ENCODE measurements around the gene GRIA1. TPM values are rescaled to one million over a fixed set of nuclear protein-coding genes. Genes with fewer than 3 reads are reported as not detected.

GRIA1 gene
- total RNA-seq, 2 donors from 2014 or later, result 12.4 to 39.0 TPM

DNA sequence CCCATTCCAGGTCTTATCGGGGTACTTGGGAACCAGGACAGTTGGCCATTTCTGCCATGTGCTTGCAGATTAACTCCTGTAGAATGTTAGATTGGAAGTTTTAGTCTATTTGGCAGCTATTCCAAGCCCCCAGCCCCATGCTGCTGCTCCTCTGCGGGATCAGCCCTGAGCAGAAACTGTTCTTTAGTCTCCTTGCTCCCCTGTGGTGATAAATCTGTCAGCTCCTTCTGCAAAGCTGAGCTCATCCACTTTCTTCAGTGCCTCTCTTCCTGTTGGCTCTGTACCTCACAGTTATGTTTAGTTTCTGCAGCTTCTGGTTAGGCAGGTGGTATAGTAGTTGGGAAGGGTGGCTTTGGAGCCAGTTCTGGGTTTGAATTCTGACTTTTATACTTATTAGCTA is 170.4 kb downstream of the GRIA1 start:
- H3K36me3 ChIP-seq, result no peaks in the 10 kb centered on the region

DNA sequence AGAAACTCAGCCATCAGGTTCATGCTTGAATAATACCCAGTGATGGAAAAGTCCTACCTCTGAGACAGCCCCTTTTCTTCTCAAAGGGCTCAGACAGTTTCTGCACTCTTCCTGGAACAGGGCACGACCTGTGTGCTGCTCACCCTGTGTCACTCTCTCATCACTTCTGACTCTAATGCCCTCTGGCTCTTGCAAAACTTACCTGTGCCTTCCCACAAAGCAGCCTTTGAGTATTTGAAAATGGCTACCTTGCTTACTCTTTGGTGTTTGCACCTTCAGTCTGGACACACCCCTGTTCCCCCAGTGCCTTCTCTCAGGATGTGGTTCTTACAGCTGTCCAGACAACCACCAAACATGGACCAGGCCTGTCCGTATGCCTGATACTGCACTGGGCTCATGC is 171.4 kb downstream of the GRIA1 start:
- no peak for DNase-seq (ENCODE audit: low spot score)
- TF ChIP-seq, protein P1, sequence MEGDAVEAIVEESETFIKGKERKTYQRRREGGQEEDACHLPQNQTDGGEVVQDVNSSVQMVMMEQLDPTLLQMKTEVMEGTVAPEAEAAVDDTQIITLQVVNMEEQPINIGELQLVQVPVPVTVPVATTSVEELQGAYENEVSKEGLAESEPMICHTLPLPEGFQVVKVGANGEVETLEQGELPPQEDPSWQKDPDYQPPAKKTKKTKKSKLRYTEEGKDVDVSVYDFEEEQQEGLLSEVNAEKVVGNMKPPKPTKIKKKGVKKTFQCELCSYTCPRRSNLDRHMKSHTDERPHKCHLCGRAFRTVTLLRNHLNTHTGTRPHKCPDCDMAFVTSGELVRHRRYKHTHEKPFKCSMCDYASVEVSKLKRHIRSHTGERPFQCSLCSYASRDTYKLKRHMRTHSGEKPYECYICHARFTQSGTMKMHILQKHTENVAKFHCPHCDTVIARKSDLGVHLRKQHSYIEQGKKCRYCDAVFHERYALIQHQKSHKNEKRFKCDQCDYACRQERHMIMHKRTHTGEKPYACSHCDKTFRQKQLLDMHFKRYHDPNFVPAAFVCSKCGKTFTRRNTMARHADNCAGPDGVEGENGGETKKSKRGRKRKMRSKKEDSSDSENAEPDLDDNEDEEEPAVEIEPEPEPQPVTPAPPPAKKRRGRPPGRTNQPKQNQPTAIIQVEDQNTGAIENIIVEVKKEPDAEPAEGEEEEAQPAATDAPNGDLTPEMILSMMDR (IDR thresholded peaks at IDR 0.05), result no peak

More for the DNA sequence above, 170.4 kb downstream of the GRIA1 start:
- Histone ChIP-seq H3K4me3 (no peak overlapping the region), H3K9me3 (no peaks in the 10 kb centered on the region), H3K27ac (no peak overlapping the region), H3K27me3 (replicated peaks; ENCODE audit: insufficient read depth) (no peaks in the 10 kb centered on the region), H3K4me1 (ENCODE audit: control insufficient read depth in 1 of 2, low read depth in 2 of 2) (peaks cover 7 to 10% of the 10 kb centered on the region in 2 donors)
- TF ChIP-seq, protein P1 (IDR thresholded peaks at IDR 0.05), result no peak
- no peak for ATAC-seq (ENCODE audit: insufficient number of reproducible peaks, low FRiP score, low read depth)
- DNase-seq (ENCODE audit: low spot score), result no peak

DNA sequence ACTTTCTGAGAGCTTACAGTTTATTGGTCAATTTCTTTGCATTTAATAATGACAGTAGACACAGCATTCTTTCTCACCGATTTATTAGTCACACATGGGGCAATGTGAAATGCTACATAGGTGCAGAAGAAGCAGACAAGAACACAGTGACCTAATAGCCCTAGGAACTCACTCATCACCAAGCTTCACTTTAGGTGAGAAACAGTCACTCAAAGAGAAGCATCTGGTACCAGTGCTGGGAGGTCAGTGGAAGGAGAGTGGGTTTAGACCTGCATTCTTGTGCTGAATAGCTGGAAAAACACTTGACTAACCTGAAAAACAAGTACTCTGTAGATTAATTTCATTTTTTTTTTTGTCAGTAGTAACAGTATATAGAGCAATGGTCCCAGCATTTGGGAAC is 179.6 kb downstream of the GRIA1 start:
- no peaks in the 10 kb centered on the region for H3K27me3 ChIP-seq (replicated peaks; ENCODE audit: insufficient read depth)
- no peaks in the 10 kb centered on the region for H3K9me3 ChIP-seq
- no peaks in the 10 kb centered on the region for H3K4me1 ChIP-seq (ENCODE audit: control insufficient read depth in 1 of 2, low read depth in 2 of 2)
- DNase-seq (ENCODE audit: low spot score), result no peak
- TF ChIP-seq, protein P1 (IDR thresholded peaks at IDR 0.05), result no peak
- H3K36me3 ChIP-seq, result no peaks in the 10 kb centered on the region
- no peak for ATAC-seq (ENCODE audit: insufficient number of reproducible peaks, low FRiP score, low read depth)
- H3K27ac ChIP-seq, result no peak overlapping the region
- no peak overlapping the region for H3K4me3 ChIP-seq

More for the DNA sequence above, 171.4 kb downstream of the GRIA1 start:
- Histone ChIP-seq H3K36me3 (no peaks in the 10 kb centered on the region), H3K27ac (no peak overlapping the region), H3K4me3 (no peak overlapping the region), H3K9me3 (no peaks in the 10 kb centered on the region), H3K27me3 (replicated peaks; ENCODE audit: insufficient read depth) (no peaks in the 10 kb centered on the region), H3K4me1 (ENCODE audit: control insufficient read depth in 1 of 2, low read depth in 2 of 2) (peaks cover 7 to 10% of the 10 kb centered on the region in 2 donors)
- ATAC-seq (ENCODE audit: insufficient number of reproducible peaks, low FRiP score, low read depth), result no peak

DNA sequence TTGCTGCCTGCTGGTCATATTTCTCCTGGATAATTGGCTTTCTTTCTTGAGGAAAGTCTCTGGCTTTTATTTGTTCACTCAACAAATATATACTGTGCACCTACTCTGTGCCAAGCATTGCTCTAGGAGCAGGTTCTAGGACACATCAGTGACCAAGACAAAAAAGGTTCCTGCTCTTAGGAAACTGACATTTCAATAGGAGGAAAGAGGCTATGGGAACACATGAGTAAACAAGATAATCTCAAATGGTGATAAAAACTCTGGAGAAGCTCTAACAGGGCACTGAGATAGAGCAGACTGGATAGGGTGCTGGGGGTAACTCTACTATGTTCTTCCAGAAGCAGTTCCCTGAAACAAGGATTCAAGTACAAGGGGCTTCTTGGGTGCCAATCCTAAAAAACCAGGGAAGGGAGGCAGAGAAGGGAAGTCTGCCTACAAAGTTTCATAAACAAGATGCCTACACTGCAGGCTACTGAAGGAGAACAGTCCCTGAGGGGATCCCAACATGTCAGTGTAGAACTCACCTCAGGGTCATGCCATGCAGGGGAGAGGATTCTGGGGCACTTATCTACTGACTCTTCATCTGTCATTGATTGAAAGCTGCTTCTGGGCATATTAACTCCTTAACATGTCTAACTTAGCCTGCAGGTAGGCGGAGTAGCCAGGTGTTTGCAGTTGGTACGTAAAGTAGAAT is 181.3 kb downstream of the GRIA1 start:
- no peaks in the 10 kb centered on the region for H3K4me1 ChIP-seq (ENCODE audit: control insufficient read depth in 1 of 2, low read depth in 2 of 2)
- ATAC-seq (ENCODE audit: insufficient number of reproducible peaks, low FRiP score, low read depth), result no peak
- TF ChIP-seq, protein P1 (IDR thresholded peaks at IDR 0.05), result no peak
- H3K9me3 ChIP-seq, result no peaks in the 10 kb centered on the region
- no peaks in the 10 kb centered on the region for H3K36me3 ChIP-seq
- no peak overlapping the region for H3K4me3 ChIP-seq
- no peak overlapping the region for H3K27ac ChIP-seq
- H3K27me3 ChIP-seq (replicated peaks; ENCODE audit: insufficient read depth), result no peaks in the 10 kb centered on the region
- DNase-seq (ENCODE audit: low spot score), result no peak

DNA sequence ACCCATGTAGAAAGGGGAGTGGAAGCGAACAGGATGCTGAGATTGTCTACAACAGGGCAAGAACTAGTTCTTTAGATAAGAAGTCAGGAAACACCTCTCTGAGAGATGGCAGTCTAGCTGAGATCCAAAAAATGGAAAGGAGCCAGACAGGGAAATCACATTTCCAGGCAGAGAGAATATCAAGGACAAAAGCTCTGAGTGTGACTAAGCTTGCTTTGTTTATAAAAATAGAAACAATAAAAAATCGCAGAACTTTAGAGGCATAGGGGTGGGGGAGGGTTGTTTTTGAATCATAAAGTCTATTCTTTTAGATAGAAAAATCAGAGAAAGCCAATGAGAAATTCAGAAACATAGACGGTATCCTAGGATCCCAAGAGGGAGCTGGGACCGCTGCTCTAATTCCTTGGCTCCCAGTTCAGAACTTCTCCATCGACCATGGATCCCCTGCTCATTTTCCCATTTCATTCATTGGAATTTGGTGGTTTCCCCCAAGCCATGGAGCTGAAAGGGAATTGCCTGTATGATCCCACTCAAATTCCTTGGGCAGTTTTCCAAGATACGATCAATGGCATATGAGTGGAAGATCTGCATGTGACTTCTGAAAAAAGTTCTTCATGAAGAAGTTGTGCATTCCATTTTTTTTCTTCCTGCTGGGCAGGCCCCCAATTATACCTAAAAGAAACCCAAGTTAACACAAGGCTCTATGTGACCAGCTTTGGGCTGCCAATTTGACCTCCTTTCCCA is 182.0 kb downstream of the GRIA1 start:
- no peaks in the 10 kb centered on the region for H3K36me3 ChIP-seq
- TF ChIP-seq, protein P1 (IDR thresholded peaks at IDR 0.05), result no peak
- H3K27ac ChIP-seq, result no peak overlapping the region
- ATAC-seq (ENCODE audit: insufficient number of reproducible peaks, low FRiP score, low read depth), result no peak
- DNase-seq (ENCODE audit: low spot score), result no peak
- no peaks in the 10 kb centered on the region for H3K4me1 ChIP-seq (ENCODE audit: control insufficient read depth in 1 of 2, low read depth in 2 of 2)
- H3K4me3 ChIP-seq, result no peak overlapping the region
- H3K27me3 ChIP-seq (replicated peaks; ENCODE audit: insufficient read depth), result no peaks in the 10 kb centered on the region
- H3K9me3 ChIP-seq, result no peaks in the 10 kb centered on the region
